ENCODE measurements around the gene MEGF6.

GRCh38 chr1:3540876-3541275 lies 70.4 kb downstream of the MEGF6 start:
- TF ChIP-seq CTCF (conservative IDR thresholded peaks at IDR 0.05) = no peak
- no peak for TF ChIP-seq EZH2 (IDR thresholded peaks at IDR 0.05; ENCODE audit: low read depth)

All from PC-9 (cell line).